Measurements from ENCODE around the gene EXOC6B. TPM values are rescaled to one million over a fixed set of nuclear protein-coding genes. Genes with fewer than 3 reads are reported as not detected.
A peak's percentile ranks its signal among the peaks of the same experiment; 100 is the strongest.

Gene EXOC6B
- total RNA-seq, 4 donors from 2014 or later: 21.0 to 57.7 (median 36.1) TPM

- intact Hi-C loops (cut with DNase I): no loop called here
Observed at GRCh38 chr2:72263043-72263775, 562.6 kb downstream of the EXOC6B start.

GRCh38 chr2:72261076-72261475 is 564.8 kb downstream of the EXOC6B start:
- Histone ChIP-seq H3K9me3 (no peaks in the 10 kb centered on the region), H3K27me3 (no peaks in the 10 kb centered on the region), H3K27ac (no peak overlapping the region), H3K4me3 (no peak overlapping the region), H3K36me3 (no peaks in the 10 kb centered on the region), H3K4me1 (peaks cover 0 to 10% (median 5%) of the 10 kb centered on the region in 3 donors)
- WGBS, 2 donors: 80 to 93% methylated on average over 2 of the region's 2 CpGs
- intact Hi-C loops (cut with DNase I): no loop called here
- no peak for TF ChIP-seq POLR2A (IDR thresholded peaks at IDR 0.05)
- TF ChIP-seq CTCF (IDR thresholded peaks at IDR 0.05): no peak
- no peak for DNase-seq

More at GRCh38 chr2:72263043-72263775, 562.6 kb downstream of the EXOC6B start:
- no peak for TF ChIP-seq POLR2A (IDR thresholded peaks at IDR 0.05)
- Histone ChIP-seq H3K36me3 (no peaks in the 10 kb centered on the region), H3K27me3 (no peaks in the 10 kb centered on the region), H3K27ac (no peak overlapping the region), H3K4me1 (peaks cover 0 to 10% (median 5%) of the 10 kb centered on the region in 3 donors), H3K9me3 (no peaks in the 10 kb centered on the region), H3K4me3 (no peak overlapping the region)
- WGBS, 2 donors: 80 to 90% methylated on average over 4 of the region's 4 CpGs
- DNase-seq: no peak

- Histone ChIP-seq H3K27me3 (no peaks in the 10 kb centered on the region), H3K4me1 (peaks cover 0 to 13% (median 0%) of the 10 kb centered on the region in 3 donors), H3K36me3 (no peaks in the 10 kb centered on the region), H3K27ac (no peak overlapping the region), H3K4me3 (no peak overlapping the region), H3K9me3 (no peaks in the 10 kb centered on the region)
- TF ChIP-seq CTCF (IDR thresholded peaks at IDR 0.05) (no peak), POLR2A (IDR thresholded peaks at IDR 0.05) (no peak)
- no peak for DNase-seq
- 78 to 83% methylated on average over 1 of the region's 1 CpG for WGBS, 2 donors
- intact Hi-C loops (cut with DNase I): no loop called here
Observed at GRCh38 chr2:72255540-72255939, 570.3 kb downstream of the EXOC6B start.

- peak overlapping the region in 1 of 4 donors; percentile 20 for H3K27ac ChIP-seq
- no peaks in the 10 kb centered on the region for H3K27me3 ChIP-seq
- no peak for DNase-seq
- TF ChIP-seq CTCF (IDR thresholded peaks at IDR 0.05): no peak
- TF ChIP-seq POLR2A (IDR thresholded peaks at IDR 0.05): no peak
- peaks cover 0 to 13% (median 0%) of the 10 kb centered on the region in 3 donors for H3K4me1 ChIP-seq
- H3K9me3 ChIP-seq: no peaks in the 10 kb centered on the region
- 15 to 73% methylated on average over 1 of the region's 1 CpG for WGBS, 2 donors
- H3K4me3 ChIP-seq: no peak overlapping the region
- H3K36me3 ChIP-seq: no peaks in the 10 kb centered on the region
- intact Hi-C loops (cut with DNase I): no loop called here
Observed at GRCh38 chr2:72254831-72255451, 570.9 kb downstream of the EXOC6B start.

- Histone ChIP-seq H3K4me1 (peaks cover 12 to 34% (median 14%) of the 10 kb centered on the region in 3 donors), H3K27ac (no peak overlapping the region), H3K9me3 (no peaks in the 10 kb centered on the region), H3K36me3 (no peaks in the 10 kb centered on the region), H3K4me3 (no peak overlapping the region), H3K27me3 (no peaks in the 10 kb centered on the region)
- intact Hi-C loops (cut with DNase I): no loop called here
- DNase-seq: no peak
- no peak for TF ChIP-seq POLR2A (IDR thresholded peaks at IDR 0.05)
- TF ChIP-seq CTCF (IDR thresholded peaks at IDR 0.05): no peak
Observed at GRCh38 chr2:72238311-72238710, 587.5 kb downstream of the EXOC6B start.

Measured in esophagus squamous epithelium (tissue), 5 donors.